Measurements from ENCODE around the gene SCAANT1.

The SCAANT1 gene

GRCh38 chr3:63900459-63900858 lies 11.7 kb downstream of the SCAANT1 start:
- DNase-seq (ENCODE audit: low spot score), result no peak

DNA sequence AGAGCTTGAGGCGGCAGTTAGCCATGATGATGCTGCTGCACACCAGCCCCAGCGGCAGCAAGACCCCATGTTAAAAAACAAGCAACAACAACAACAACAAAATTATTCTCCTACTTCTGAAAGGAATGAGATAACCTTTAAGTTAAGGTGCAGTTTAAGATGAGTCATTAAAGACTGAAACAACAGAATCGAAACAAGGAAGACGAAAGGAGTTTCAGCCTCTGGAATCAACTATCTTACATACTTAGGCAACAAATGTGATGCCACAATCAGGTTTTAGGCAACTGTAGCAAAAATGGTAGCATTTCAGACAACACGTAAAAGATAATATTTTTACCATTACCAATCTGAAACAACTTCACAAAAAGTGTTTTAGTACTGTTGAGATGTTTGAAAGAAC lies 12.2 kb downstream of the SCAANT1 start:
- no peak for DNase-seq (ENCODE audit: low spot score)

GRCh38 chr3:63896332-63897030 lies 15.7 kb downstream of the SCAANT1 start:
- DNase-seq (ENCODE audit: low spot score), result no peak

GRCh38 chr3:63895422-63896189 lies 16.6 kb downstream of the SCAANT1 start:
- DNase-seq (ENCODE audit: low spot score), result no peak

DNA sequence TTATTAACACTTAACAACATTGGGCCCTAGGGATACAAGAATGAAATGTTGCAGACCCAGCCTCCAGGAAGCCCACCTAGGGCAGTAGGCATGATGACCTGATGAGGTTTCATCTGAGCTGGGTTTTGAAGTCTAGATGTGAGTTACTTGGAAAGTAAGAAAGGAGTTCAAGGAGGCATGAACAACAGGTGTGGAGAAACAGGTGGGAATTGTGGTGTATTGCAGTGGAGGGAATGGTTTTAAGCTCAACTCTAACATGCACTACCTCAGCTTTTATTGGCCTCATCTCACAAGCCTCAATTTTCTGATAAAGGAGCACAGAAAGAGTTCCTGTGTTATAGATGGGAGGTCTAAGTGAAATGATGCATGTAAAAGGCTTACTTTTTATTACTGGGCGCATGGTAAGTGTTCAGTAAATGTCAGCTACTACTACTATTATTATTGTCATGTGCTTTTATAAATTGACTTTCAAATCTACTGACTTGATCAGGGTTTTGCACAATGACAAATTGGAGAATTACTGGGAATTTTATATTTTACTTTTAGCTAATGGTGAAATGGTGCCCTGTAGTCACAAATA lies 19.3 kb downstream of the SCAANT1 start:
- no peak for DNase-seq (ENCODE audit: low spot score)

DNA sequence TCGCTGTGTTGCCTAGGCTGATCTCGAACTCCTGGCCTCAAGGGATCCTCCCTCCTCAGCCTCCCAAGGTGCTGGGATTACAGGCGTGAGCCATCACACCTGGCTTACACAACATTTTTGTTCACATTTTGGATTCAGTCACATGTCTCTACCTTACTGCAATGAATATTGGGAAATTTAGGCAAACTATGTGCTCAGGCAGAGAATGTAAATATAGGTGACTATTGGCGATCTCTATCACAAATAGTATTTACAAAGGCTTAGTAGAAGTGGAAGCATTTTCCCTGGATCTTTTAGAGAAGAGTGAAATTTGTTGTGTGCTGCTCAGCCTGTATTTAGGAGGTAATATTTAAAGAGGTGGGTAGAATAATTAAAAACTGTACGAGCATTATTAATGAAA lies 20.7 kb downstream of the SCAANT1 start:
- no peak for DNase-seq (ENCODE audit: low spot score)

DNA sequence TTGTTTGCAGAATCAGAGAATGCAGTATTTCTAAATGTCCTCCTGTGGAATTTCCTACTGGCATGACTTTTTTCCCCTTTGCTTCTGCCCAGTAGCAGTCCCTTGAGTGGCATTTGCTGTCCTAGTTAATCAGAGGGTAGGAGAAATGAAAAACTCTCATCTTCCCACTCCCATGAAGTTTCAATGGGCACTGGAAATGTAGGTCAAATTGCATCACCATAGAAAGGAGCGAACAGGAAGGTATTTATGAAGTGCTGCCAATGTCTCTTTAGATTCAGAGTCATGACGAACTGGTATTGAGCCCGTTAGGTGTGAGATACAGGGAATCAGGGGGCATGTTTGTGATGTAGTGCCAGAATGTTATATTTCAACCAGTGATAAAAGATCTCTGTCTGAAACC lies 25.3 kb downstream of the SCAANT1 start:
- DNase-seq (ENCODE audit: low spot score), result no peak

GRCh38 chr3:63880653-63881052 lies 31.5 kb downstream of the SCAANT1 start:
- no peak for DNase-seq (ENCODE audit: low spot score)

- DNase-seq (ENCODE audit: low spot score), result no peak
Measured at GRCh38 chr3:63878394-63879060, 33.7 kb downstream of the SCAANT1 start.

DNA sequence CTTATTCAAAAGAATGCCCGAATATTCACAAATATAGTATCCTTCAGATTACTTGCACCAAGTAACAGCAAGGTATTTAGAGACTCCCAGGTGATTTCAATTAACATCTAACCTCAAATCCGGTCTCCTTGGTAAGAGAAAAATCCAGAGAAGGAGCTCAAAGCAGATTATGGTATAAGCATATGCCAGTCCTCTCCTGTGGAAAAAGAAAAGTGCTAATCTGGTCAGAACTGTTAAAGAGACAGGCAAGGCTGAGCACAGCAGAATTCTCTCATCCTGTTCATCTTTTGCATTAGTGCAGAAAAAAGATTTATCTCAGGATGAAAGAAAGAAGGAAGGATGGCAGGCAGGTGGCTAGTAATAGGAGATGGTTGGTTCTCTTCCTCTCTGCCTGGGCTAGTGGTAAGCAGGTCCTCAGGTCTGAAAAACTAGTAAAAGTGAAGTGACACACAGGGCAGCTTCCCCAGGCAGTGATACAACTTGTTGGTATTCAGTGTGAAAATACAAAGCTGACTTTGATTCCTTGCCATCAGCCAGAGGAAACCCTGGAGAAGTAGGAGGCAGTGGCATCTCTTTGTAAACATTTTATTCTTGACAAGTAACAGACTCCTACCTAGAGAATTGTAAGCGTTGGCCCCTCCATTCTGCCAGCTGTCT lies 34.3 kb downstream of the SCAANT1 start:
- DNase-seq (ENCODE audit: low spot score), result peak; percentile 38

GRCh38 chr3:63876260-63876659 lies 35.9 kb downstream of the SCAANT1 start:
- DNase-seq (ENCODE audit: low spot score), result no peak

DNA sequence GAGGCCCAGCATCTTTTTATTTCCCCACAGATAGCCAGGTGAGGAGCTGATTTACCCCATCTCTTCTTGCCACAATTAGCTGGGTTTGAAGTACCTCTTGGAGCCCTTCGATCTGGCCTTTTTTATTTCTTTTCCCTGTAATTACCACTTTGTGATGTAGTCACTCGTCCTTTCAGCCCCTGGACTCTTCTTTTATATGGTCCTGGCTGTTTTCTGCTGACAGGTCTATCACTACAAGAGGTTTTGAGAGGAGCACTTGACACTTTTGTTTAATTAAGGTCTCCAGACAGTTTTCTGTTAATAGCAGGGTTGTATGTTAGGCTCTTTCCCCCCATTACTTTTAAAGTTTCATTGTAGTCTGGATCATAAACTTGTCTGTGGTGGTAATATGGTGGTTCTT lies 36.7 kb downstream of the SCAANT1 start:
- no peak for DNase-seq (ENCODE audit: low spot score)

- no peak for DNase-seq (ENCODE audit: low spot score)
Measured at GRCh38 chr3:63874769-63875168, 37.4 kb downstream of the SCAANT1 start.

DNA sequence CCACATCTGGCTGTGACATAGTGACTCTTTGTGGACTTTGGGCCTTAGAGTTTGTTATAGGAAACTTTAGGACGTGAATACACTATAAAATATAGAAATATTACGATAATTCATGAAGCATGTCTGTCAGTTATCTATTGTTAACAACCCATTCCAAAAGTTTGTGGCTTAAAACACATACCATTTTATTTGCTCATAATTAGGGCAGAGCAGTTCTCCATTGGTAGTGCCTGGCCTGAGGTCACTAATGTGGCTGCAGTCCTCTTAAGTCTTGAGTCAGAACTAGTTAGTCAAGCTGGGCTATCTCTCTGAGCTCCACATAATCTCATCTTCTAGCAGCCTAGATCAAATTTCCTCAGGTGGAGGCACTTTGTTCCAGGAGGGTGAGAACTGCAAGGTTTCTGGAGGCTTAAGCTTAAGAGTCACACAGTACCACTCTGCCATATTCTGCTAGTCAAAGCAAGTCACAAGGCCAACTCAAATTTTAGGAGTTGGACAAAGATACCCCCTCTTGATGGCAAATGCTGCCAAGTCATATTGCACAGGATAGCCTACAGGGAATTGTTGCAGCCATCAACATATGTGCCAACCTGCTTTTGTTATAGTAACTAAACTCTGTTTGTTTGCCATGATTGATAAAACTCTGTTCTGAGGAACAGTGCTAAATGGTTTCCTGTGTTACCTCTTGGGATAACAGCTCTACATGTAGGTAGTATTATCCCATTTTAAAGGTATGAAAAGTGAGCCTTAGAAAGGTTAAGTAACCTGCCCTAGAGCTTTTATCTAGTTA lies 39.9 kb downstream of the SCAANT1 start:
- peak; percentile 16 for DNase-seq (ENCODE audit: low spot score)

DNA sequence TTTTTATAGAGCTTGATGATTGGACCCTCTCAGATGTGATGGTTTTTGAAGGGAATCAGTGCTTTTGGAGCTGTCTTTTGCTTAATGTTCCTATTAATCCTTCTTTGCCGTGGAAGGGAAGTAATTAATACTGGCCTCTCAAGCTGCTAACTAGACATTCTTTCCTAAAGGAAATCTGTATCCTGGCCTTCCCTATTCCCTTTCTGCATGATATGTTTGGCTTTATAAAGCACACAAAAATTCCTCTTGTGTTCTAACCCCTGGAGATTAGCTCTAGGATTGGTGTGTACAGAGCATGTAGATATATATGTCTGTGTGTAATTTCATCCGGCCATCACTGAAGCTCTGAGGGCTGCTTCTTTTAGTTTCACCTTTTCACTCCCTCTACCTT lies 41.6 kb downstream of the SCAANT1 start:
- DNase-seq (ENCODE audit: low spot score), result no peak

DNA sequence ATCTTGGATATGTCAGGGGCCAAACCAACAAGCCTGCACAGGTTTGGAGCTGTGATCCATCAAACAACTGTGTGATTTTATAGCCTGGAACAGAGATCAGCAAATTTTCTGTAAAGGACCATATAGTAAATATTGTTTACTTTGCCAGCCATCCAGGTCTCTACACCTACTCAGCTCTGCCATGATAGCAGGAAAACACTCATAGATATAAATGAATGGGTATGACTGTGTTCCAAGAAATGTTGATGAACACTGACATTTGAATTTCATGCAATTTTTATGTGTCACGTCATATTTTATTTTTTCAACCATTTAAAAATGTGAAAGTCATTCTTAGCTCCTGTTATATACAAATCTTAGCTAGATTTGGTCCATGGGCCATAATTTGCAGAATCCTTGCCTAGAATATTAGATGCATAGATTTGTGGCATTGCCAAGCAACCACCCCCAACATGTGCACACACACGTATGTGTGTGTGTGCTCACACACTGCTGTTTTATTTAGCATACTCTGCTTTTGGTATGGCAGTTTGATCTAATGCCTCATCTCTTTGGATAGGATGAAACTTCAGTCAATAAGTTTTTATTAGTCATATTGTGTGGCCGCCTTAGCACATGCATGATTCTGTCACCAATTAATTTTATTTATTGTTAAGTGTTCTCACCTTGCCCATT lies 42.1 kb downstream of the SCAANT1 start:
- DNase-seq (ENCODE audit: low spot score), result no peak

DNA sequence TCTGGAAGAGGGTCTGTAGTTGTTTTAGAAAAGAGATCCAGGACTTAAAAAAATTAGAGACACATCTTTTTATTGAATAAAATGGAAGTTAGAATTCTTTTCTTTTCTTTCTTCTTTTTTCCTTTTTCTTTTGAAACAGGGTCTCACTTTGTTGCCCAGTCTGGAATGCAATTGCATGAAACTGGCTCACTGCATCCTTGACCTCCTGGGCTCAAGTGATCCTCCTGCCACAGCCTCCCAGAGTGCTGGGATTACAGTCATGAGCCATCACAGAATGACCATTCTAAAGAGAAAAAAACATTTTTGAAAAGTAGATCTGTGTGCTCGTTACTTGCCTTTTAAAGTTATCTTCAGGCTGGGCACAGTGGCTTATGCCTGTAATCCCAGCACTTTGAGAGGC lies 45.0 kb downstream of the SCAANT1 start:
- no peak for DNase-seq (ENCODE audit: low spot score)

DNA sequence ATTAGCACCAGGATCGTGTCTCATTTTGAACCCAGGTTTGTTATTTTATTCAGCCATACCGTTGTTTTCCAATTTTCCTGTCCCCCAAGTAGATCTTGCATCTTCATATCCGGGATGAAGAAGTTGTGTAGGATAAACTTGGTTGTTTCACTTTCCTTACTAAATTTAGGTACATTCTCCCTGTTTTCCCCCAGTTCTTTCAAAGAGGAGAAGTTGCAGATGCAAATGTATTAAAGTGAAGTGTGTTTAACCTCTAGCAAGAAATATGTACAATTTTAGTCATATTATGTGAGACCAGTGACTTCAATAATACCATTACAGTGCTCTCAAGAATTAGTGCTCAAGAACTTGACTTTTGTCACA lies 47.2 kb downstream of the SCAANT1 start:
- no peak for DNase-seq (ENCODE audit: low spot score)

DNA sequence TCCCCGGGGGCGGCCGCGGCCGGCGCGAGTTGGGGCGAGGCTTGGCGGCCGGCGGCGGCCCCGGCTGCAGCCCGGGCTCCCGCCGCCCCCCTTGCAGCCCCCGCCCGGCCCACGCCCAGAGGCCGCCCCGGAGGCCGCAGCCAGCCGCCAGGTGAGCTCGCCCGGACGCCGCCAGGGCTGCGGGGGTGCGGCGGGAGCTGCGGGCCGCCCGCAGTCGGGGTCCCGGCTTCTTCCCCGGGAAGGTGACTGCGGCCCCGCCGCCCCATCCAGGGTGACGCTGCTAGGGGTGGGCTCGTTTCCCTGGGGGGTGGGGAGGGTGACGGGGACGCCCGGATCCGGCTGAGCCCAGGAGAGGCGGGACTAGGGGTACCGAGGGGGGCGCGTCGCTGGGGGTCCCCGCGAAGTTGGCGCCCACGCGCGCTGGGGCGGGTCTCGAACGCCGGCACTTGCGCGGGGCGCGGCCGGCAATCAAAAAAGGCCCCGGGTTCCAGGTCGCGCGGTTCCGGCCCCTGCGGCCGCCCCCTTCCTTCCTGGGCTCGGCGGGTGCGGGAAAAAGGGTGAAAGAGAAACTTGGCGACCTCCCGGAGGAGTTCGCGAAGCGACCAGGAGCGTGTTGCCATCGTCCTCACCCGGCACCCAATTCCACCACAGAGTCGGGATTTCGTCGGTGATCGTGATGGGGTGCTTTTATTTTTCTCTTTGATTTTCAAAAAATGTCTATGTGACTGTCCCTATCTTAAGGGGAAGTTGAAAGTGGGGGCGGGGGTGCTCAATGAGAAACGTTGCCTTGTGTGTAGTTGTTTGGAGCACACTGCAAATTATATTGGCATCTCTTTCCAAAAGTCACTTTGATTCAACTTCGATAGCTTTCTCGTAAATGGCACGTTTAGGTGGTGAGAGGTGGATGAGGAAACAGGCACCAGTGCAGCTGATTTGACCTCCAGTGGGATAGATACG lies 47.9 kb downstream of the SCAANT1 start:
- DNase-seq (ENCODE audit: low spot score), result peak; percentile 43
